GM18526 (cell line): ENCODE data around the gene TMPRSS11E.

ENCODE experiments used
- POLR2A ChIP-seq: IDR thresholded peaks from 3 replicates; pipeline ENCODE4 v1.6.1; 2011; ENCODE audit not compliant: insufficient read length; ENCODE audit errors: extremely low read depth

TMPRSS11E gene

GRCh38 chr4:68520985-68521384, 73.7 kb downstream of the TMPRSS11E start:
- TF ChIP-seq POLR2A: no peak

- no peak for TF ChIP-seq POLR2A
Observed at GRCh38 chr4:68535974-68536373, 88.7 kb downstream of the TMPRSS11E start.

GRCh38 chr4:68536375-68536774, 89.1 kb downstream of the TMPRSS11E start:
- no peak for TF ChIP-seq POLR2A
